ENCODE data around the gene PLB1.

DNA sequence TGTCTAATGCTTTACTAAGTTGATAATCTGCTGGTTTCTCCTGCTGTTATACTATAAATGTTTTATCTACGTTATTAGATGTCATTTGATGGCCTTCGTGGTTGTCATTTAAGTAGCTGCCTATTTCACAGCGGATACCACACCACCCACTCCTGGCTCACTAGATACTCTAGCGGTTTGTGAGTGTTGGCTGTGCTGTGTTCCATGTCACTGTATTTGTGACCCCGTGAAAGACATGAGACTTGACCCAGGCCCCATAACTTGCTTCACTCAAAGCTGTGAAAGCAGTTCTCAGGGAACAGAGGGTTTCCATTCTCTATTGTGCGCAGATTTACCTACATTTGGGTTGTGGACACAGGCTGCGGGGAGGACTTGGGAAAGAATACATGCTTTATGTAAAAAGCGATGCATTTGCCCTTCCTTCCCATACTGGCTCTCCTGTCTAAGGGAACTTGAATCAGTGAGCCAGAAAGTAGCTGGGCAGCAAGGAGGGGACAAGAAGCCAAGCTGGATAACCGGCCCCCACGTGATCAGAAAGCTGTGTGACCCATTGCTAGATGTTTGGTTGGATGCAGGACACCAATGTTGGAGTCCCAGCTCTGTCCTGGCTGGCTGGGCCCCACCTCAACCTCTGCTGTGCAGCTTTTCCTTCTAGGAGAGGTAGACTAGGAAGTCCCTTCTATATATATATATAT lies 52.2 kb downstream of the PLB1 start:
- TF ChIP-seq JUN (CRISPR knock-in tag; IDR thresholded peaks at IDR 0.05) (no peak), SP1 (CRISPR knock-in tag; conservative IDR thresholded peaks at IDR 0.05) (no peak), ZNF121 (CRISPR knock-in tag; IDR thresholded peaks at IDR 0.05) (no peak)
- TF ChIP-seq, protein P1, sequence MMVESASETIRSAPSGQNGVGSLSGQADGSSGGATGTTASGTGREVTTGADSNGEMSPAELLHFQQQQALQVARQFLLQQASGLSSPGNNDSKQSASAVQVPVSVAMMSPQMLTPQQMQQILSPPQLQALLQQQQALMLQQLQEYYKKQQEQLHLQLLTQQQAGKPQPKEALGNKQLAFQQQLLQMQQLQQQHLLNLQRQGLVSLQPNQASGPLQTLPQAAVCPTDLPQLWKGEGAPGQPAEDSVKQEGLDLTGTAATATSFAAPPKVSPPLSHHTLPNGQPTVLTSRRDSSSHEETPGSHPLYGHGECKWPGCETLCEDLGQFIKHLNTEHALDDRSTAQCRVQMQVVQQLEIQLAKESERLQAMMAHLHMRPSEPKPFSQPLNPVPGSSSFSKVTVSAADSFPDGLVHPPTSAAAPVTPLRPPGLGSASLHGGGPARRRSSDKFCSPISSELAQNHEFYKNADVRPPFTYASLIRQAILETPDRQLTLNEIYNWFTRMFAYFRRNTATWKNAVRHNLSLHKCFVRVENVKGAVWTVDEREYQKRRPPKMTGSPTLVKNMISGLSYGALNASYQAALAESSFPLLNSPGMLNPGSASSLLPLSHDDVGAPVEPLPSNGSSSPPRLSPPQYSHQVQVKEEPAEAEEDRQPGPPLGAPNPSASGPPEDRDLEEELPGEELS (CRISPR knock-in tag; IDR thresholded peaks at IDR 0.05): no peak
